Kidney (tissue), 14 donors: ENCODE data around the gene RCOR2. TPM values are rescaled to one million over a fixed set of nuclear protein-coding genes. Genes with fewer than 3 reads are reported as not detected.

ENCODE experiments used
- DNase-seq, 5 donors: peaks; one replicate each; pipeline ENCODE4 v3.0.0-alpha.2; 2013 to 2020
- FAIRE-seq: peaks from 2 replicates; lab custom pipeline; 2012; peaks lifted over from hg19 to GRCh38; lab: Jason Lieb, UNC
- H3K27ac ChIP-seq, 2 donors: one replicate each; pipeline ENCODE4 v1.7.0; 2013; ENCODE audit warnings: low read depth in 2 of 2, low read length in 2 of 2, inconsistent platforms in 1 of 2
- H3K27me3 ChIP-seq: one replicate; pipeline ENCODE4 v1.7.1; 2013; ENCODE audit warnings: low read length, inconsistent platforms; ENCODE audit not compliant: control insufficient read depth, insufficient read depth
- H3K36me3 ChIP-seq, 3 donors: one replicate each; pipeline versions ENCODE4 v1.7.0 to v1.7.1; 2013; ENCODE audit warnings: low read length in 3 of 3, control low read depth in 1 of 3, inconsistent platforms in 1 of 3; ENCODE audit not compliant: insufficient read depth in 3 of 3, control insufficient read depth in 2 of 3
- H3K4me1 ChIP-seq, 3 donors: one replicate each; pipeline versions ENCODE4 v1.7.0 to v1.7.1; 2013; ENCODE audit warnings: low read length in 3 of 3, inconsistent platforms in 1 of 3, low read depth in 1 of 3; ENCODE audit not compliant: control insufficient read depth in 2 of 3, insufficient read depth in 2 of 3
- H3K4me3 ChIP-seq, 3 donors: one replicate each; pipeline versions ENCODE4 v1.7.0 to v1.8.1; 2013; ENCODE audit warnings: low read length in 3 of 3, control low read depth in 1 of 3, inconsistent platforms in 1 of 3
- H3K9ac ChIP-seq, 3 donors: one replicate each; pipeline versions ENCODE4 v1.7.0 to v1.7.1; 2013; ENCODE audit warnings: low read length in 3 of 3, control low read depth in 1 of 3, inconsistent platforms in 1 of 3
- H3K9me3 ChIP-seq, 3 donors: one replicate each; pipeline versions ENCODE4 v1.7.0 to v1.7.1; 2013; ENCODE audit warnings: low read length in 3 of 3, control low read depth in 1 of 3, inconsistent platforms in 1 of 3; ENCODE audit not compliant: control insufficient read depth in 2 of 3, insufficient read depth in 1 of 3
- CTCF ChIP-seq: IDR thresholded peaks from 3 replicates; pipeline ENCODE4 v1.5.1; 2012; ENCODE audit warnings: mild to moderate bottlenecking, moderate library complexity, borderline replicate concordance; ENCODE audit not compliant: insufficient read depth; ENCODE audit errors: extremely low read depth
- intact Hi-C: fragments of 100-400 bp; cut with DNase I; formaldehyde crosslinking; loops from one replicate; pipeline ENCODE4 v1.11.1; 2022
- polyA plus RNA-seq: library from polyadenylated mRNA; stranded (reverse); fragments of 350-450 nt; fragmentation: Illumina TruSeq; extraction: RNeasy Lipid Tissue Mini Kit (QIAGEN cat#74804); gene quantifications from one replicate; pipeline ENCODE4 v1.2.3, GENCODE V29; 2014; ENCODE audit warnings: low read depth, low replicate concordance; ENCODE audit not compliant: insufficient read depth
- total RNA-seq: library from RNA; stranded (reverse); fragmentation: NEBNext Ultra II Directional; extraction: Animal tissue kit (Norgen Biotek cat#: 25700); gene quantifications from one replicate; pipeline ENCODE4 v1.2.1, GENCODE V29; 2021
- donor health status: control.
- donor health status: control.
- donor health status: control.
- donor health status: control.
- donor health status: control.
- donor health status: DM: yes; HTN: yes; CAD: no.
- donor health status: Normal renal cell carcinoma (clear cell type).

The RCOR2 gene
- total and polyA plus RNA-seq, 2 donors from 2014 or later = 0.76 to 0.86 TPM

GRCh38 chr11:63904743-63905142, 12.2 kb downstream of the RCOR2 start:
- DNase-seq (no peak), FAIRE-seq (no peak)
- Histone ChIP-seq H3K27ac (no peak overlapping the region), H3K9me3 (no peaks in the 10 kb centered on the region), H3K4me3 (no peak overlapping the region), H3K36me3 (peaks cover 2 to 48% (median 43%) of the 10 kb centered on the region in 3 donors), H3K4me1 (peaks cover 0 to 2% (median 0%) of the 10 kb centered on the region in 3 donors), H3K27me3 (no peaks in the 10 kb centered on the region), H3K9ac (no peak overlapping the region)
- intact Hi-C loops = no loop called here
- no peak for TF ChIP-seq CTCF

- no peaks in the 10 kb centered on the region for H3K9me3 ChIP-seq
- DNase-seq = no peak
- H3K36me3 ChIP-seq = peaks cover 3 to 54% (median 50%) of the 10 kb centered on the region in 3 donors
- peaks cover 0 to 2% (median 0%) of the 10 kb centered on the region in 3 donors for H3K4me1 ChIP-seq
- FAIRE-seq = no peak
- no peak for TF ChIP-seq CTCF
- H3K27ac ChIP-seq = no peak overlapping the region
- intact Hi-C loops = no loop called here
- H3K4me3 ChIP-seq = no peak overlapping the region
- H3K27me3 ChIP-seq = no peaks in the 10 kb centered on the region
- H3K9ac ChIP-seq = no peak overlapping the region
Measured at GRCh38 chr11:63903884-63904283, 13.1 kb downstream of the RCOR2 start.

GRCh38 chr11:63901660-63902059, 15.3 kb downstream of the RCOR2 start:
- no peak for TF ChIP-seq CTCF
- Histone ChIP-seq H3K27me3 (no peaks in the 10 kb centered on the region), H3K4me1 (no peaks in the 10 kb centered on the region), H3K4me3 (no peak overlapping the region), H3K9ac (no peak overlapping the region), H3K27ac (no peak overlapping the region), H3K36me3 (peaks cover 9 to 70% (median 57%) of the 10 kb centered on the region in 3 donors), H3K9me3 (no peaks in the 10 kb centered on the region)
- intact Hi-C loops = no loop called here
- no peak for FAIRE-seq
- no peak for DNase-seq
